WTC11 (cell line): ENCODE data around the gene MLLT1.

Experiments
- CTCF ChIP-seq: fragments of 200-600 bp; IDR thresholded peaks from 2 replicates; pipeline ENCODE4 v1.8.0; 2022; ENCODE audit warnings: antibody characterized with exemption
- GABPB1 ChIP-seq: sonication (generic); formaldehyde crosslinking; IDR thresholded peaks from 2 replicates; pipeline ENCODE4 v1.8.1; 2023; ENCODE audit warnings: mild to moderate bottlenecking, missing genetic modification reagents
- JUN ChIP-seq: sonication (generic); formaldehyde crosslinking; IDR thresholded peaks from 2 replicates; pipeline ENCODE4 v1.8.0; 2023; ENCODE audit warnings: mild to moderate bottlenecking, missing genetic modification reagents
- NFATC4 ChIP-seq: fragments of 250-450 bp; sonication (Bioruptor Pico); IDR thresholded peaks from 2 replicates; pipeline ENCODE4 v1.9.0; 2021; ENCODE audit warnings: mild to moderate bottlenecking
- TEAD4 ChIP-seq: sonication (generic); formaldehyde crosslinking; IDR thresholded peaks from 2 replicates; pipeline ENCODE4 v1.8.0; 2022; ENCODE audit warnings: mild to moderate bottlenecking, missing genetic modification reagents
- ZNF512 ChIP-seq: sonication (generic); formaldehyde crosslinking; IDR thresholded peaks from 2 replicates; pipeline ENCODE4 v1.8.1; 2022; ENCODE audit warnings: missing genetic modification reagents, borderline replicate concordance
- ZNF671 ChIP-seq: fragments of 250-450 bp; sonication (Bioruptor Pico); IDR thresholded peaks from 2 replicates; pipeline ENCODE4 v1.8.0; 2021; ENCODE audit warnings: mild to moderate bottlenecking

- TF ChIP-seq NFATC4 = no peak
- no peak for TF ChIP-seq CTCF
- TF ChIP-seq TEAD4 (CRISPR knock-in tag) = no peak
- TF ChIP-seq ZNF512 (CRISPR knock-in tag) = no peak
- TF ChIP-seq ZNF671 (CRISPR knock-in tag) = no peak
- no peak for TF ChIP-seq GABPB1 (CRISPR knock-in tag)
- no peak for TF ChIP-seq JUN
Measured at GRCh38 chr19:6250909-6251308, 28.9 kb downstream of the MLLT1 start.
